ENCODE results near the gene VARS1.
"Not testable (repeated sequence)": the region's sequence is repeated elsewhere in the genome, so short reads cannot be mapped to it uniquely, and the experiment has no call there.

VARS1 gene

DNA sequence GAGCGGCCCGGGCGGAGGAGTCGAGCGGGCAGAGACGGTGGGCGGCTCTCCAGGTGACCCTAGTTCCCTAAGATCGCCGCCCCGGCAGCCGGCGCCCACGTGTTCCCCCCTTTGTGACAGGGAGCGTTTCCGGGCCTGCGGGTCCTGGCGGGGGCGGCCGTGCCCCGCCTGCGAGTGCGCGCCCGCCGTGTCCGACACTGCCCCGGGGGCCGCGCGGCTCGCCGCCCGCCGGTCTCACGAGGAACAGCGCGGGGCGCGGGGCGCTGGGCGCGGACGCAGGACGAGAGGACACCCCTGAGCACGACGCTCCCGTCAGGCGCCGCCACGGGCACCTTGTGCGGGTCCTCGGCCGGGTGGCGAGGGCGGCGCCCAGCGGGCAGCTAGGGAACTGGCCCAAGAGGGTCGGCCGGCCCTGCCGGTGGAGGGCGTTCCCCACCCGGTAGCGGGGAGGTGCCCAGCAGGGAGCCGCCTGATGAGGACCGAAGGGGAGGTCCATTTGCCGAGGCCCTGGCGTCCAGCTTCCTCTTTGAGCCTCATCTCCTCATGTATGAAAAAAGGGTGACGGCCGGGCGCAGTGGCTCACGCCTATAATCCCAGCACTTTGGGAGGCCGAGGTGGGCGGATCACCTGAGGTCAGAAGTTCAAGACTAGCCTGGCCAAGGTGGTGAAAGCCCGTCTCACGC, at the start of gene VARS1:
Gene VARS1, minus strand, starts transcription at position 137 of the 683 bp plus-strand sequence. CDS start 535 bp downstream, outside the sequence.
- DNase-seq: peak; percentile 93

DNA sequence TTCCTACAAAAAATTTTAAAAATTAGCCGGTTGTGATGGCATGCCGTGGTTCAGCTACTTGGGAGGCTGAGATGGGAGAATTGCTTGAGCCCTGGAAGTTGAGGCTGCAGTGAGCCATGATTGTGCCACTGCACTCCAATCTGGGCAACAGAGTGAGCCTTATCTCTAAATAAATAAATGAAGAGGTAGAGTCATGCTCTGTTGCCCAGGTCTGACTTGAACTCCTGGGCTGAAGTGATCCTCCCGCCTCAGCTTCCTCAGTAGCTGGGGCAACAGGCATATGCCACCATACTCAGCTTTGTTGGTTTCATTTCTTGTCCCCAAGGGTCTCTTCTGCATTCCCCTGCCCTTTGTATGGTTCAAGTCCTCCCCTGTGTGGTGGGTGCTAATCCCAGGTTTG, 49.0 kb upstream of the VARS1 start:
- no peak for DNase-seq

- DNase-seq: no peak
Observed at GRCh38 chr6:31842053-31842452, 46.5 kb upstream of the VARS1 start.

DNA sequence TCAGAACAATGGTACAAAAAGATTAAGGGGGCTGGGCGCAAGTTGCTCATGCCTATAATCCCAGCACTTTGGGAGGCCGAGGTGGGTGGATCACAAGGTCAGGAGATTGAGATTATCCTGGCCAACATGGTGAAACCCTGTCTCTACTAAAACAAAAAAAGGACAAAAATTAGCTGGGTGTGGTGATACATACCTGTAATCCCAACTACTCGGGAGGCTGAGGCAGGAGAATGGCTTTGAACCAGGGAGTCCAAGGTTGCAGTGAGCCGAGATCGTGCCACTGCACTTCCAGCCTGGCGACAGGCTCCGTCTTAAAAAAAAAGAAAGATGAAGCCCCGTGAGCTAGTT, 44.2 kb upstream of the VARS1 start:
- DNase-seq: not testable (repeated sequence)

- DNase-seq: no peak
Observed at GRCh38 chr6:31838968-31839367, 43.4 kb upstream of the VARS1 start.

GRCh38 chr6:31838114-31838553, 42.6 kb upstream of the VARS1 start:
- DNase-seq: not testable (repeated sequence)

GRCh38 chr6:31837369-31838113, 42.0 kb upstream of the VARS1 start:
- DNase-seq: no peak

DNA sequence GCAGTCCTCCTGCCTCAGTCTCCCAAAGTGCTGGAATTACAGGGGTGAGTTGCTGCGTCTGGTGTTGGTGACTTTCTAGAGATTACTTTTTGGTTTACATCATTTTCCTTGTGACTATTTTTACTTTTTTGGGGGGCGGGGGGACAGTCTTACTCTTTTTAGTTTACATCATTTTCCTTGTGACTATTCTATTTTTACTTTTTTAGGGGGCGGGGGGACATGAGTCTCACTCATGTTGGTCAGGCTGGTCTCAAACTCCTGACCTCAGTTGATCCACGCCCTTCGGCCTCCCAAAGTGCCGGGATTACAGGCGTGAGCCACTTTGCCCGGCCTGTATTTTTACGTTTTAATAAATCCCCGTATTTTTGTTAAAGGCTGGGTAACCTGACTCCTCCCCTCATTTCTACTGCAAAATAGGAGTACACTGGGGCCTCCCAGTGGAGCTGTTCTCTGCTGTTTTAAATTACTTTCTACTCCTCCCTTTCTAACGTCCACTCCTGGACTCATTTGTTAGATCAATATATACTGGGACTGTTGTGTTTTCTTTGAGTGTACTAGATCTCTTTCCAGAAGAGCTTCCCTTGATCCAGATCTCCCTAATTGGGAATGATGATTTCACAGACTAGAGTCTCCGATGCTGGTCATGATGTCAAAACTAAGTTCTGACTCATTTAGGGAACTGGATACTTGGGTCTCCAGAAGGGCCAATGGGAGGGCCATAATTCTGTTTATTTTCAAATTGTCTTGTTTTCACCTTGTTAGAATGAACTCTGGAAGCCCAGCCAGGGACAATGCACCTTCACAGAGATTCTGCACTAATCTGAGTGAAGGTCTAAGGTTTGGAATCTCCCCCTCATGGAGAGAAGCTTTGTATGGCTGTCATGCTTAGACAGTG, 41.2 kb upstream of the VARS1 start:
- DNase-seq: no peak

- peak; percentile 42 for DNase-seq
Observed at GRCh38 chr6:31836047-31836473, 40.5 kb upstream of the VARS1 start.

DNA sequence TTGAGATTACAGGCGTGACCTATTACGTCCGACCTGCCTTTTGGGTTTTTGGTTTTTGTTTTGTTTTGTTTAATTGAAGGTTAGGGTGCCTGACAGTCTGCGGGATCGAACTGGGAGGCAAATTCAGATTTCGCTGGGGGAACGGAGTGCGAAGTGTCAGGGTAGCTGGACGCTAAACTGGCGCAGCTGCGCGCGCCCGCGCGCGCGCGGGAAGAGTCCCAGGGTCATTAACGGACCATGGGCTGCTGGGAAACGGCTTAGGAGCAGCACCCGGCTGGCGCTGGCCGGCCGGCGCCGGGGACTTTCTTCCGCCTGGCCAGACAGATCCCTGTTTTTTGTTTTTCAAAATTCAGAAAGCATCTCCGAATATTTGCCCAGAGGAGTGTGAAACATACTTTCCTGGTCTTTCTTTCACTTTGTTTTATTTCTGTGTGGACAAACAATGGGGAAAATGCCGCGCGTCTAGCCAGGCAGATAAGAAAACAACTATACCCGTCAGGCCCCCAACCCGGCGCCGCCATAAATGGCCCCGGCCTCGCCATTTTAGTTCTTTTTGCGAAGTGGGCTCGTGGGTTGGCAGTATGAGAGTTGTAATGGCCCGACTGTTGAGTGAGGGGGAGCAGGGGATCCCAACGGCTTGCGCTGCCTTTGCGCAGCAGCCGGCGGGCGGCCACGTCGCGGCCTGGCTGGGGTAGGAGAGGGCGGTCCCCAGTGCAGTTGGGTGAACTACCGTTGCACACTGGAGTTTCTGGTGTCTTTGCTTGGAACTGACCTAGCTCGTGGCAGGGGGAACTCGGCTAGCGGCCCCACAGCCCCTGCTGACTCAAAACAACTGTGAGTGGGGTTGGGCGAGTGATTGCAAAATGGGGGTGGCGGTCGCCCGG, 39.1 kb upstream of the VARS1 start:
- peak; percentile 93 for DNase-seq

DNA sequence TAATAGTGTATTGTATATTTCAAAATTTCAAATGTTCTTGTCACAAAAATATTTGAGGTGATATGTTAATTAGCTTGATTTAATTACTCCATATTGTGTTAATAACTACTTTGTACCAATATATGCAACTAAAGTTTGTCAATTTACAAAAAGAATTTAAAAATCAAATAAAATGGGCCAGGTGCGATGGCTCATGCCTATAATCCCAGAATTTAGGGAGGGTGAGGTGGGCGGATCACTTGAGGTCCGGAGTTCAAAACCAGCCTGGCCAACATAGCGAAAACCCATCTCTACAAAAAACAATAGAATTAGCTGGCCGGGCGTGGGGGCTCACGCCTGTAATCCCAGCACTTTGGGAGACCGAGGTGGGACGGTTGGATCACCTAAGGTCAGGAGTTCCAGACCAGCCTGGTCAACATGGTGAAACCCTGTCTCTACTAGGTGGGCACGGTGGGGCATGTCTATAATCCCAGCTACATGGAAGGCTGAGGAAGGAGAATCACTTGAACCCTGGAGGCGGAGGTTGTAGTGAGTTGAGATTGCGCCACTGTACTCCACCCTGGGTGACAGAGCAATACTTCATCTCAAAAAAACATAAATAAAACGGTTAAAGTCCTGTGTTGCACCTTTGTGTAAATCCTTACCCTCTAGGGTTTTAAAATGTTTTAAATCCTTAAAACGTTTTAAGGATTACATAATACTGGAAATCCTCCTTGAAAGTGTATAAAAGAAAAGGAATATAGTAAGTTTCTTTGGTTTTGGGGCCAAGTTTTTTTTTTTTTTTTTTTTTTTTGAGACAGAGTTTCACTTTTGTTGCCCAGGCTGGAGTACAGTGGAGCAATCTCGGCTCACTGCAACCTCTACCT, 36.0 kb upstream of the VARS1 start:
- no peak for DNase-seq

- no peak for DNase-seq
Observed at GRCh38 chr6:31830886-31831335, 35.4 kb upstream of the VARS1 start.

GRCh38 chr6:31829633-31830283, 34.2 kb upstream of the VARS1 start:
- peak; percentile 31 for DNase-seq

GRCh38 chr6:31827286-31828079, 31.9 kb upstream of the VARS1 start, which contains the start of gene HSPA1B:
TSS of gene HSPA1B (plus strand) at chr6:31827738. CDS start at chr6:31827951, 213 bp downstream.
- DNase-seq: peak; percentile 100

DNA sequence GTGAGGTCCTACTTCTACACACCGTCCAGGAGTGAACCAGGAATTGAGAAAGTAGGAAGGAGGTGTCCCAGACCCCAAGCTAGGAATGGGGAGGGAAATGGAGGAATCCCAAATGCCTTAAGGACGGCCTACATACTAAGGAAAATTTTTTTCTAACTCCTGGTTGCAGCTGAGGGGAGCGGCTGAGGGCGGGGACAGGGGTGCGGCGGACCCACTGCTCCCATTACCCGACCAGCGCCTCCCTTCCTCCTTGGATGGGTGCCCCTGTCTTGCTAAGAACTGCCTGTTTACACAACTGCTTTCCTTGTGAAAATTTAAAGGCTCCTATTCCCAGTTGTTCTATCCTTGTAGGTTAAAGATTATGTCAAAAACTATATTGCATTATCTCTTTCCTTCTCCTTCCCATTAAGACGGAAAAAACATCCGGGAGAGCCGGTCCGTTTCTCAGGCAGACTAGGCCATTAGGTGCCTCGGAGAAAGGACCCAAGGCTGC, 31.3 kb upstream of the VARS1 start:
- DNase-seq: peak; percentile 82

GRCh38 chr6:31825553-31825952, 30.0 kb upstream of the VARS1 start:
- DNase-seq: no peak

GRCh38 chr6:31823592-31824196, 28.1 kb upstream of the VARS1 start:
- not testable (repeated sequence) for DNase-seq

GRCh38 chr6:31822036-31822821, 26.7 kb upstream of the VARS1 start:
- DNase-seq: peak; percentile 60

All from NCI-H146 (cell line).